Parathyroid adenoma (tissue), 2 donors: ENCODE data around the gene POU2AF3.

ENCODE experiments used
- H2AFZ ChIP-seq: fragments of 300-600 bp; sonication (generic); one replicate; pipeline ENCODE4 v1.7.0; 2017; ENCODE audit warnings: antibody characterized with exemption, mild to moderate bottlenecking
- H3K27ac ChIP-seq: fragments of 300-600 bp; sonication (generic); one replicate; pipeline ENCODE4 v1.7.0; 2017
- H3K27me3 ChIP-seq: fragments of 300-600 bp; sonication (generic); one replicate; pipeline ENCODE4 v1.7.0; 2017; ENCODE audit warnings: low read length; ENCODE audit not compliant: control insufficient read depth, insufficient read depth
- H3K36me3 ChIP-seq: fragments of 300-600 bp; sonication (generic); one replicate; pipeline ENCODE4 v1.7.0; 2017; ENCODE audit warnings: low read length; ENCODE audit not compliant: control insufficient read depth, insufficient read depth
- H3K4me1 ChIP-seq: fragments of 300-600 bp; sonication (generic); one replicate; pipeline ENCODE4 v1.7.0; 2017; ENCODE audit warnings: control low read depth
- H3K4me2 ChIP-seq: fragments of 300-600 bp; sonication (generic); one replicate; pipeline ENCODE4 v1.7.0; 2017; ENCODE audit warnings: low read length
- H3K4me3 ChIP-seq: fragments of 300-600 bp; sonication (generic); one replicate; pipeline ENCODE4 v1.7.0; 2017; ENCODE audit warnings: low read depth, low read length
- H3K79me2 ChIP-seq: fragments of 300-600 bp; sonication (generic); one replicate; pipeline ENCODE4 v1.7.0; 2017; ENCODE audit warnings: control low read depth
- H3K9ac ChIP-seq: fragments of 300-600 bp; sonication (generic); one replicate; pipeline ENCODE4 v1.7.0; 2017; ENCODE audit warnings: mild to moderate bottlenecking
- H3K9me3 ChIP-seq: fragments of 300-600 bp; sonication (generic); one replicate; pipeline ENCODE4 v1.7.0; 2017; ENCODE audit warnings: low read length; ENCODE audit not compliant: control insufficient read depth
- CTCF ChIP-seq: fragments of 300-600 bp; sonication (generic); IDR thresholded peaks from one replicate; pipeline ENCODE4 v1.7.0; 2017; ENCODE audit warnings: antibody characterized with exemption, mild to moderate bottlenecking
- donor health status: primary hyperparathyroidism.

POU2AF3 gene

DNA sequence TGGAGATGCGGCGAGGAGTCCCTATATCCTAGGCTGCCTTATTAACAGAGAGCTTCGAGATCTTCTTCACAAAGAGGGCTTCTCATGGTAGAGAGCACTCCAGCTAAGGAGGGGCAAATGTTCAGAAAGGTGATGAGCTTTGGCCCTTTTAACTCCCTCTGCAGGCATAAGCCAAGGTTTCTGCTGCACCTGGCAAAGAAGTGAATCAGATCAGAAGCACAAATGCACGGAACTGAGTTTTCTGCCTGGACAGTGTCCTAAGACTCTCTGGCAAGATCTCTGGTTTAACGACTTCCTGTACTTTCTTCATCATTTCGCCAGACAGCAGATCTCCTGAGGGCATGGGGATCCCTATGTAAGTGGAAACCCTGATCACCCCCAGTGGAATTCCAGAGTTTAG, 37.2 kb downstream of the POU2AF3 start:
- no peak for TF ChIP-seq CTCF
- Histone ChIP-seq H3K27ac (no peak overlapping the region), H3K36me3 (no peaks in the 10 kb centered on the region), H3K79me2 (no peaks in the 10 kb centered on the region), H3K4me1 (peaks cover 5% of the 10 kb centered on the region), H3K9me3 (peaks cover 5% of the 10 kb centered on the region), H2AFZ (peak overlapping the region; percentile 33), H3K4me3 (no peak overlapping the region), H3K4me2 (no peak overlapping the region), H3K9ac (no peak overlapping the region), H3K27me3 (no peaks in the 10 kb centered on the region)

DNA sequence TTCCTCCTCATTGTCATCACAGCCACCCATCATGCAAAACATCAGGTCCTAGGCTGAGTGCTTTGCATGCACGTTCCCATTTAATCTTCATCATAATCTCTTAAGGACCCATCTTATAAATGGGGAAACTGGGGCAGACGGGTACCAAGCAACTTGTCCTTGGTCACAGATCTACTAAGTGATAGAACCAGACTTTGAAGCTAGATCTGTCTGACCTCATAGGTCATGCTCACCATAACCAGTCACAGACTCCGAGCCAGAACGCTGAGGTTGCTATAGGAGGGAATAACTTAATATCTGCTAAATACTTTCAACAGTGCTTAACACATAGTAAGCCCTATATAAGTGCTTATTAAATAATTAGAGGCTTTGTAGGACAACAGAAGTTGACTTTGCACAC, 37.7 kb downstream of the POU2AF3 start:
- no peaks in the 10 kb centered on the region for H3K36me3 ChIP-seq
- H3K79me2 ChIP-seq, result no peaks in the 10 kb centered on the region
- H2AFZ ChIP-seq, result no peak overlapping the region
- no peak overlapping the region for H3K4me3 ChIP-seq
- no peak overlapping the region for H3K27ac ChIP-seq
- H3K9me3 ChIP-seq, result peaks cover 5% of the 10 kb centered on the region
- no peak overlapping the region for H3K9ac ChIP-seq
- TF ChIP-seq CTCF, result no peak
- no peak overlapping the region for H3K4me2 ChIP-seq
- no peaks in the 10 kb centered on the region for H3K27me3 ChIP-seq
- peaks cover 5% of the 10 kb centered on the region for H3K4me1 ChIP-seq

- no peaks in the 10 kb centered on the region for H3K36me3 ChIP-seq
- H3K9ac ChIP-seq, result no peak overlapping the region
- H3K27me3 ChIP-seq, result no peaks in the 10 kb centered on the region
- no peak for TF ChIP-seq CTCF
- no peak overlapping the region for H2AFZ ChIP-seq
- peaks cover 5% of the 10 kb centered on the region for H3K9me3 ChIP-seq
- H3K4me3 ChIP-seq, result no peak overlapping the region
- H3K4me1 ChIP-seq, result peaks cover 5% of the 10 kb centered on the region
- H3K27ac ChIP-seq, result no peak overlapping the region
- no peak overlapping the region for H3K4me2 ChIP-seq
- no peaks in the 10 kb centered on the region for H3K79me2 ChIP-seq
Measured at GRCh38 chr11:111336582-111337256, 38.4 kb downstream of the POU2AF3 start.

DNA sequence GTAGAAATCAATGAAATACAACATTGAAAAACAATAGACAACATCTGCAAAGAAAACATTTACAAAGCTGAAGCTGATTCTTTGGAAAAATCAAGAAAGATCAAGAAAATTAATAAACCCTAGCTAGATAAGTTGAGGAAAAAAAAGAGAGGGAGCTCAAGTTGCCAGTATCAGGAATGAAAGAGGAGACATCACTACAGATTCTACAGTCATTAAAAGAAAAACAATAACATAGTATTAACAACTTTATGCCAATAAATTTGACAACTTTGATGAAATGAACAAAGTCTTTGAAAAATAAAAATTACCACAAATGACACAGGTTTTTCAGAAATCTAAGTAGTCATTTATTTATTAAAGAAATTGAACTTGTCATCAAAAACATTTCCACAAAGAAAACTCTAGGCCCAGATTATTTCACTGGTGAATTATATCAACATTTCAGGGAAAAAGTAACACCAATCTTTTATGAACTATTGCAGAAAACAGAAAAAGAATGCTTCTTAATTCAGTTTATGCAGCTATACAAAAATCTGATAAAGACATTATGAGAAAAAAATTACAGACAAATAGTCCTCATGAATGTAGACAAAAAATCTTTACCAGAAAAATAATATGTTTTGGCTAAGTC, 41.5 kb downstream of the POU2AF3 start:
- no peaks in the 10 kb centered on the region for H3K4me1 ChIP-seq
- H3K4me2 ChIP-seq, result no peak overlapping the region
- H3K36me3 ChIP-seq, result no peaks in the 10 kb centered on the region
- H2AFZ ChIP-seq, result no peak overlapping the region
- no peak for TF ChIP-seq CTCF
- H3K27ac ChIP-seq, result no peak overlapping the region
- no peaks in the 10 kb centered on the region for H3K27me3 ChIP-seq
- H3K4me3 ChIP-seq, result no peak overlapping the region
- H3K9me3 ChIP-seq, result peaks cover 5% of the 10 kb centered on the region
- no peaks in the 10 kb centered on the region for H3K79me2 ChIP-seq
- H3K9ac ChIP-seq, result no peak overlapping the region

- Histone ChIP-seq H3K4me2 (no peak overlapping the region), H3K4me1 (no peaks in the 10 kb centered on the region), H3K27me3 (no peaks in the 10 kb centered on the region), H3K36me3 (no peaks in the 10 kb centered on the region), H2AFZ (no peak overlapping the region), H3K4me3 (no peak overlapping the region), H3K27ac (no peak overlapping the region), H3K9me3 (peaks cover 5% of the 10 kb centered on the region), H3K79me2 (no peaks in the 10 kb centered on the region), H3K9ac (no peak overlapping the region)
- no peak for TF ChIP-seq CTCF
Measured at GRCh38 chr11:111342329-111342728, 44.0 kb downstream of the POU2AF3 start.
